ENCODE measurements around the gene REXO4. TPM values are rescaled to one million over a fixed set of nuclear protein-coding genes. Genes with fewer than 3 reads are reported as not detected.
A peak's percentile ranks its signal among the peaks of the same experiment; 100 is the strongest.

REXO4 gene
- total RNA-seq, 3 donors from 2014 or later: 18.7 to 26.0 (median 20.1) TPM

GRCh38 chr9:133362359-133363044 is 55.3 kb downstream of the REXO4 start:
- Histone ChIP-seq H3K4me3 (no peak overlapping the region), H3K36me3 (ENCODE audit: low read depth) (peaks cover 18% of the 10 kb centered on the region), H3K4me1 (ENCODE audit: low read depth) (peaks cover 4% of the 10 kb centered on the region), H3K9me3 (no peaks in the 10 kb centered on the region)
- no peak for TF ChIP-seq CTCF (IDR thresholded peaks at IDR 0.05)
- intact Hi-C loops (cut with DNase I, micrococcal nuclease): no loop called here
- DNase-seq (peak in 1 of 3 donors; percentile 31), ATAC-seq (no peak)

- ATAC-seq: no peak
- Histone ChIP-seq H3K4me1 (ENCODE audit: low read depth) (peaks cover 10% of the 10 kb centered on the region), H3K4me3 (no peak overlapping the region), H3K9me3 (no peaks in the 10 kb centered on the region), H3K36me3 (ENCODE audit: low read depth) (peaks cover 18% of the 10 kb centered on the region)
- intact Hi-C loops (cut with DNase I, micrococcal nuclease): no loop called here
- DNase-seq: peak in 2 of 3 donors; percentile 6 to 22
- TF ChIP-seq CTCF (IDR thresholded peaks at IDR 0.05): no peak
Measured at GRCh38 chr9:133361507-133362092, 56.2 kb downstream of the REXO4 start.

GRCh38 chr9:133360400-133361393 is 57.1 kb downstream of the REXO4 start:
- no peaks in the 10 kb centered on the region for H3K9me3 ChIP-seq
- no peak for TF ChIP-seq CTCF (IDR thresholded peaks at IDR 0.05)
- no peak overlapping the region for H3K4me3 ChIP-seq
- peaks cover 11% of the 10 kb centered on the region for H3K4me1 ChIP-seq (ENCODE audit: low read depth)
- ATAC-seq (no peak), DNase-seq (peak in 2 of 3 donors; percentile 18 to 21)
- peaks cover 18% of the 10 kb centered on the region for H3K36me3 ChIP-seq (ENCODE audit: low read depth)
- intact Hi-C loops (cut with DNase I, micrococcal nuclease): no loop called here

GRCh38 chr9:133359399-133360175 is 58.2 kb downstream of the REXO4 start:
- no peak overlapping the region for H3K4me3 ChIP-seq
- H3K36me3 ChIP-seq (ENCODE audit: low read depth): peaks cover 18% of the 10 kb centered on the region
- peak in 2 of 3 donors; percentile 26 to 50 for DNase-seq
- intact Hi-C loops (cut with DNase I, micrococcal nuclease): no loop called here
- no peak for TF ChIP-seq CTCF (IDR thresholded peaks at IDR 0.05)
- no peak for ATAC-seq
- peaks cover 20% of the 10 kb centered on the region for H3K4me1 ChIP-seq (ENCODE audit: low read depth)
- no peaks in the 10 kb centered on the region for H3K9me3 ChIP-seq

GRCh38 chr9:133357656-133358055 is 60.2 kb downstream of the REXO4 start:
- no peak for ATAC-seq
- Histone ChIP-seq H3K4me3 (no peak overlapping the region), H3K36me3 (ENCODE audit: low read depth) (peaks cover 6% of the 10 kb centered on the region), H3K4me1 (ENCODE audit: low read depth) (peaks cover 20% of the 10 kb centered on the region), H3K9me3 (no peaks in the 10 kb centered on the region)
- peak in 1 of 3 donors; percentile 28 for DNase-seq
- intact Hi-C loops (cut with DNase I, micrococcal nuclease): no loop called here
- no peak for TF ChIP-seq CTCF (IDR thresholded peaks at IDR 0.05)

All from mucosa of descending colon (tissue), 3 donors.